WERI-Rb-1 (cell line): ENCODE data around the gene ASTN1.

ENCODE experiments used
- DNase-seq: peaks from one replicate; pipeline ENCODE4 v3.0.0-alpha.2; 2020
- H3K27ac ChIP-seq: fragments of 250-450 bp; sonication (Bioruptor Pico); 2 replicates; pipeline ENCODE4 v1.5.1; 2020; ENCODE audit warnings: mild to moderate bottlenecking, moderate library complexity
- H3K27me3 ChIP-seq: fragments of 250-450 bp; sonication (Bioruptor Pico); 2 replicates; pipeline ENCODE4 v1.5.1; 2021; ENCODE audit warnings: mild to moderate bottlenecking, low read depth, moderate library complexity; ENCODE audit not compliant: insufficient read depth, severe bottlenecking
- H3K36me3 ChIP-seq: fragments of 250-450 bp; sonication (Bioruptor Pico); 2 replicates; pipeline ENCODE4 v1.5.1; 2020; ENCODE audit warnings: mild to moderate bottlenecking, moderate library complexity
- H3K4me3 ChIP-seq: 2 replicates; pipeline ENCODE4 v1.5.1; 2011; ENCODE audit warnings: low read depth, mild to moderate bottlenecking, control low read depth, low read length
- H3K9me3 ChIP-seq: fragments of 250-450 bp; sonication (Bioruptor Pico); 2 replicates; pipeline ENCODE4 v1.5.1; 2021; ENCODE audit warnings: mild to moderate bottlenecking, moderate library complexity; ENCODE audit not compliant: severe bottlenecking
- CTCF ChIP-seq: IDR thresholded peaks from 2 replicates; pipeline ENCODE4 v1.5.1; 2011; ENCODE audit warnings: low read depth, mild to moderate bottlenecking, control low read depth, inconsistent platforms, low read length

ASTN1 gene

GRCh38 chr1:177067752-177068410, 96.6 kb downstream of the ASTN1 start:
- H3K27ac ChIP-seq = peak overlapping the region; percentile 72
- DNase-seq = peak; percentile 86
- H3K36me3 ChIP-seq = no peaks in the 10 kb centered on the region
- H3K27me3 ChIP-seq = no peaks in the 10 kb centered on the region
- H3K9me3 ChIP-seq = no peaks in the 10 kb centered on the region
- H3K4me3 ChIP-seq = no peak overlapping the region
- TF ChIP-seq CTCF = no peak

- Histone ChIP-seq H3K36me3 (no peaks in the 10 kb centered on the region), H3K27me3 (no peaks in the 10 kb centered on the region), H3K4me3 (no peak overlapping the region), H3K9me3 (no peaks in the 10 kb centered on the region), H3K27ac (no peak overlapping the region)
- TF ChIP-seq CTCF = no peak
- DNase-seq = no peak
These were observed 99.1 kb downstream of the ASTN1 start for GRCh38 chr1:177065430-177065829.

DNA sequence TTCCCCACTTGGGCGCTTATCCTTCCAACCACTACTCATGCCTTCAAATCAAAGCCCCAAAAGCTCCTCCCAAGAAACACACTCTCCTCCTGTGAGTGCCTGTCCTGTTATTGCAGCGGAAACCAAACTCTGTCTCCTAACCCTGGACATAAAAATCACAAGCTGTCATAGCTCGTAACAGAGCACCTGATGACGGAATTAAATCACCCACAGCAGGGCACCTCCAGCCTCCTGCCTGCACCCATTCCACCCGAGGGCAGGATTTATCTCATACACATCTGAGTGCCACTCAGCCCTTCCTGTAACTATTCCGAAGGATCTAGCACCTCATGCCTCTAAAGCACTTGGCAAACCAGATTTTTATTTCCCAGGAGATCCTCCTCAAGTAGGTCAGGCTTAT, 100.9 kb downstream of the ASTN1 start:
- no peaks in the 10 kb centered on the region for H3K9me3 ChIP-seq
- no peaks in the 10 kb centered on the region for H3K27me3 ChIP-seq
- no peak overlapping the region for H3K4me3 ChIP-seq
- no peak overlapping the region for H3K27ac ChIP-seq
- H3K36me3 ChIP-seq = no peaks in the 10 kb centered on the region
- no peak for TF ChIP-seq CTCF
- DNase-seq = no peak

- no peaks in the 10 kb centered on the region for H3K36me3 ChIP-seq
- no peak overlapping the region for H3K4me3 ChIP-seq
- TF ChIP-seq CTCF = no peak
- DNase-seq = no peak
- no peak overlapping the region for H3K27ac ChIP-seq
- H3K27me3 ChIP-seq = no peaks in the 10 kb centered on the region
- no peaks in the 10 kb centered on the region for H3K9me3 ChIP-seq
These were observed 110.0 kb downstream of the ASTN1 start for GRCh38 chr1:177054542-177054941.

- no peaks in the 10 kb centered on the region for H3K36me3 ChIP-seq
- H3K4me3 ChIP-seq = no peak overlapping the region
- no peak for TF ChIP-seq CTCF
- H3K27ac ChIP-seq = no peak overlapping the region
- no peaks in the 10 kb centered on the region for H3K9me3 ChIP-seq
- DNase-seq = peak; percentile 51
- no peaks in the 10 kb centered on the region for H3K27me3 ChIP-seq
These were observed 110.9 kb downstream of the ASTN1 start for GRCh38 chr1:177053648-177054047.
